T-helper 17 cell (primary cell): ENCODE results near the gene CRACR2B. TPM values are rescaled to one million over a fixed set of nuclear protein-coding genes. Genes with fewer than 3 reads are reported as not detected.
A peak's percentile ranks its signal among the peaks of the same experiment; 100 is the strongest.

Experiments
- ATAC-seq: fragments of 150-1000 bp; cut with Tn5 transposase; 2 replicates; pipeline ENCODE4 v1.10.0; 2021; ENCODE audit warnings: mild to moderate bottlenecking, moderate library complexity
- DNase-seq, 3 donors: peaks; one replicate each; pipeline versions ENCODE4 v3.0.0 to v3.0.0-alpha.2; 2020 to 2021
- H3K9me3 ChIP-seq: one replicate; pipeline ENCODE4 v1.7.0; 2013; ENCODE audit warnings: low read length, mild to moderate bottlenecking; ENCODE audit not compliant: control insufficient read depth, poor library complexity, severe bottlenecking
- H3K27ac Mint-ChIP-seq: one replicate; pipeline ENCODE4 v1.8.0; 2022; ENCODE audit warnings: mild to moderate bottlenecking, moderate library complexity, mixed read lengths
- H3K27me3 Mint-ChIP-seq: one replicate; pipeline ENCODE4 v1.8.0; 2022; ENCODE audit warnings: mixed read lengths
- H3K36me3 Mint-ChIP-seq: one replicate; pipeline ENCODE4 v1.8.0; 2022; ENCODE audit warnings: low read depth, mixed read lengths
- H3K4me1 Mint-ChIP-seq: one replicate; pipeline ENCODE4 v1.8.0; 2022; ENCODE audit warnings: mild to moderate bottlenecking, mixed read lengths
- H3K4me3 Mint-ChIP-seq: one replicate; pipeline ENCODE4 v1.8.0; 2022; ENCODE audit warnings: mild to moderate bottlenecking, moderate library complexity, mixed read lengths
- total RNA-seq, 4 donors: library from RNA in 2 of 4; stranded (reverse) in 2 of 4; gene quantifications; one replicate each; pipeline ENCODE4 v1.2.3 and lab custom pipeline; 2022 to 2026

CRACR2B gene
- total RNA-seq, 2 donors from 2014 or later, result 0.47 to 1.0 TPM

DNA sequence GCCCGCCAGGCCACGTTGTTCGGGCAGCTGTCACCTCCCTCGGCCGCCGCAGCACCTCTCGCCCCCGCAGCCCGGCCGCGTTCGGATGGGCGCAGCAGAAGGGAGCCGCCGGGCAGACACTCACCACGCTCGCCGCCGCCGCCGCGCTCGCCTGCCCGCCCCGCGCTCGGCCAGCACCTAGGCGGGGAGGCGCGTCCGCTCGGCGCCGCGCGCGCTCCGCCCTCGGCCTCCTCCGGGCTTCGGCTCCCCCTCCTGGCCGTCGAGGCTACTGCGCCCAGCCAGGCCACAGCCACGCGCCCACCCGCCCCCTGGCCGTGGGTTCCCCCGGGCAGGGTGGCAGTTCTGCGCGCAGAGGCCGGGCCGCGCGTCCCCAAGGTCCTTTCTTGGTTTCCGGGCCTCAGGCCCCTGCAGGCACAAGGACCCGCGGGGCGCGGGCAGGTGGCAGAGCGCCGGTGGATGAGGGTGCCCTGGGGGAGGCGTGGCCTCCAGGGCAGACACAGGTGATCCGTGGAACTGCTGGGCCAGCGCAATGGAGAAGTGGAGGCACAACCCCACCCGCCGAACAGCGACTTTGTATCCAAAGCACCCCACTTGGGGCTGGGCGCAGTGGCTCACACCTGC, 29.5 kb upstream of the CRACR2B start, which contains the start of gene SLC25A22:
Gene SLC25A22, minus strand, starts transcription at position 189 of the 621 bp plus-strand sequence. CDS start 3,275 bp downstream, outside the sequence.
- H3K4me3 Mint-ChIP-seq, result peak within 1 kb of the TSS; percentile 96

GRCh38 chr11:799641-800316, 27.9 kb upstream of the CRACR2B start:
- H3K4me1 Mint-ChIP-seq, result peaks cover 10% of the 10 kb centered on the region

More for the DNA sequence above, 29.5 kb upstream of the CRACR2B start, which contains the start of gene SLC25A22:
- Mint-ChIP-seq H3K27me3 (no peaks in the 10 kb centered on the region), H3K27ac (peak within 1 kb of the TSS; percentile 81), H3K4me1 (peaks cover 10% of the 10 kb centered on the region), H3K36me3 (no peaks in the 10 kb centered on the region)
- peak; percentile 73 for ATAC-seq
- no peaks in the 10 kb centered on the region for H3K9me3 ChIP-seq
- peak; percentile 76 to 84 (median 82) for DNase-seq

GRCh38 chr11:800473-800872, 27.2 kb upstream of the CRACR2B start:
- Mint-ChIP-seq H3K4me3 (no peak overlapping the region), H3K27me3 (no peaks in the 10 kb centered on the region), H3K36me3 (no peaks in the 10 kb centered on the region), H3K4me1 (peaks cover 11% of the 10 kb centered on the region), H3K27ac (no peak overlapping the region)
- DNase-seq (no peak), ATAC-seq (no peak)
- no peaks in the 10 kb centered on the region for H3K9me3 ChIP-seq

More at GRCh38 chr11:799641-800316, 27.9 kb upstream of the CRACR2B start:
- Mint-ChIP-seq H3K4me3 (no peak overlapping the region), H3K27me3 (no peaks in the 10 kb centered on the region), H3K36me3 (no peaks in the 10 kb centered on the region), H3K27ac (no peak overlapping the region)
- DNase-seq, result no peak
- no peaks in the 10 kb centered on the region for H3K9me3 ChIP-seq
- no peak for ATAC-seq

DNA sequence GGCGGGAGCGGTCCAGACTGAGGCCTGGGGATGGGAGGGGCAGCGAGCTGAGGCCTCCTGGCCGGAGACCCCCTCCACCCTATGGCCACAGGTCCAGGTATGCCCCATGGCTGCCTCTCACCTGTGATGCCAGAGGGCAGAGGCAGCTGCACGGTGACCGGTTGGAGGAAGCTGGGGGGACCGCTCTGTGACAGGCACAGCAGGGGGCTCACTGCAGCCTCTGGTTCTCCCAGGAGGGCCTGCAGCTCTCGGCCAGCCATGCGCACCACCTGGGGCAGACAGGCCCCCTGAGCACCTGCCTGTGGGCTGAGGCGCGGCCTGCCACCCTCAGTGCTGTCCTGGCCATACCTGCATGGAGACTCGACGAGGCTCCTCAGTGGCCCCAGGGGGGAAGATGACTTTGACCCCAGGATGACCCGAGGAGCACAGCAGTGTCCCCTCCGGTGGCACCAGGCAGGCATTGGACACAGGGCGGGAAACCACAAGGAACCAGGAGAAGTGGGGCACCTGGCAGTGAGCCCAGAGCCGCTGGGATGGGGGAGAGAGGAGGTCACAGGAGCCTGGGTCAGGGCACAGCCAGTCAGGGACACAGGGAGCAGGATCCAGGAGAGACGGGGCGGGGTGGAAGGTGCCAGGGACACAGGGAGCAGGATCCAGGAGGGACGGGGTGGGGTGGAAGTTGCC, 26.5 kb upstream of the CRACR2B start:
- H3K9me3 ChIP-seq, result no peaks in the 10 kb centered on the region
- no peak overlapping the region for H3K27ac Mint-ChIP-seq
- no peak for DNase-seq
- no peak for ATAC-seq
- H3K4me3 Mint-ChIP-seq, result no peak overlapping the region
- H3K27me3 Mint-ChIP-seq, result no peaks in the 10 kb centered on the region
- peaks cover 10% of the 10 kb centered on the region for H3K4me1 Mint-ChIP-seq
- no peaks in the 10 kb centered on the region for H3K36me3 Mint-ChIP-seq

DNA sequence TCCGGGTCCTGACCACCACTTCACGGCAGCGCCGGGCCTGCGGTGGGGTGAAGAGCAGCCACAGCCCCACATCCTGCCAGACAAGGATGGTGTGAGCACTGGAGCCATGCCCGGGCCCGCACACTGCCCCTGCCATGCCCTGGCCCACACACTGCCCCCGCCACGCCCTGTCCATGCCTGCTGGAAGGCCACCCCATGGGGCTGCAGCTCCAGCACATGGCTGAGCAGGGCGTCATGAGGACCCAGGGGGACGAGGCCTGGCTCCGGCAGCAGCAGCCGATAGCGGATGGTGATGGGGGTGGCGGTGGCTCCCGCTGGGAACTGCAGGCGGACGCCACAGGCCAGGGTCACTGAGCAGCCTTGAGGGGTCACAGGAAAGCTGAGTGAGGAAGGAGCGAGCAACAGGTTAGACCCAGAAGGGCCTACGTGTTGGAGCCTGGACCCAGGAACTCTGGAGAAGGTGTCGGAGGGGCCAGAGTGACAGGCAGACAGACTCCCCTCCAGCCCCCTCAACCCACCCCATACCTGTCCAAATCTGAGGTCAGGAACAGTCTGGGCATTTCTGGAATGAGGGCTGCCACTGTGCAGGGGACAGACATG, 25.6 kb upstream of the CRACR2B start:
- no peaks in the 10 kb centered on the region for H3K36me3 Mint-ChIP-seq
- no peak overlapping the region for H3K27ac Mint-ChIP-seq
- peaks cover 3% of the 10 kb centered on the region for H3K4me1 Mint-ChIP-seq
- no peaks in the 10 kb centered on the region for H3K27me3 Mint-ChIP-seq
- ATAC-seq (no peak), DNase-seq (no peak)
- H3K9me3 ChIP-seq, result no peaks in the 10 kb centered on the region
- H3K4me3 Mint-ChIP-seq, result no peak overlapping the region

DNA sequence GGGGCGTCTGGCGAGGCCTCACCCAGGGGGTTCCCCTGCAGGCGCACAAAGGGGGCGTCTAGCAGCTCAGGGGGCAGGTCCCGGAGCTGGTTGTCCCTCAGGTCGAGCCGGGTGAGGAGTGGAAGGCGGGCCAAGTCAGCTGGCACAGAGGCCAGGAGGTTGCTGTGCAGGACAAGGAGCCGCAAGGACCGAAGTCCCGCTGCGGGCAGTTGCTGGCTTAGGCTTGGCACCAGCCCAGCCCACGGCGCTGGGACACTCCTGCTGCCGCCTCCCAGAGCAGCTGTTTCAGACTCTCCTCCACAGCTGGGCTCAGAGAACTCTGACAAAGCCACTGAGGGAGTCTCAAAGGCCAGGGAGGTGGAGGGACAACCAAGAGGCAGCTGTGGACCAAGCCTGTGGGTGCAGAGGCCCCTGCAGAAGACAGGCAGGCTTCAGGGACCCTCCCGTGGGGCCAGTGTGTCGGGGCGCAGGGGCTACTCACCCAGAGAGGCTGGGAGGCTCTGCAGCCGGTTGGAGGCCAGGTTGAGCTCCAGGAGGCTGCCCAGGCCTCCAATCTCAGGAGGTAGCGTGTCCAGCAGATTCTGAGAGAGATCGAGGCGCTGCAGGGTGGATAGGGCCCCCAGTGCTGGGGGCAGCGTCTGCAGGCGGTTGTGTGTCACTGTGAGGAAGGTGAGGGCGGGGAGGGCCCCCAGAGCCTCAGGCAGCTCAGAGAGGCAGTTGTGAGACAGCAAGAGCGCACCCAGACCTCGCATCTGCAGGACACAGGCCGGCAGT, 24.8 kb upstream of the CRACR2B start:
- no peaks in the 10 kb centered on the region for H3K27me3 Mint-ChIP-seq
- peak overlapping the region; percentile 63 for H3K4me3 Mint-ChIP-seq

DNA sequence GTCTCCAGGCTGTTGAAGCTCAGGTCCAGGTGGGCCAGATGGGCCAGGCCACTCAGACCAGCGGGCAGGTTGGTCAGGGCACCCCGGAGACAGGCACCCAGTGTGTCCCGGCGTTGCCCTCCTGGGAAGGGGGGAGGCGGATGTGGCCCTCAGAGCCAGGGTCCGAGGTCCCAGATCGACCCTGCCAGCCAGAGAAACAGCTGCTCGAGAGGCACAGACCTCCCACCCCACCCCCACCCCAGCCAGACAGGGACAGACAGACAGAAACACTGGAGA, 24.3 kb upstream of the CRACR2B start:
- Mint-ChIP-seq H3K27me3 (no peaks in the 10 kb centered on the region), H3K4me1 (peaks cover 6% of the 10 kb centered on the region), H3K27ac (no peak overlapping the region), H3K36me3 (no peaks in the 10 kb centered on the region), H3K4me3 (peak overlapping the region; percentile 63)
- ATAC-seq (no peak), DNase-seq (no peak)
- H3K9me3 ChIP-seq, result no peaks in the 10 kb centered on the region

More for the DNA sequence above, 24.8 kb upstream of the CRACR2B start:
- H3K9me3 ChIP-seq, result no peaks in the 10 kb centered on the region
- ATAC-seq (no peak), DNase-seq (no peak)
- Mint-ChIP-seq H3K4me1 (peaks cover 5% of the 10 kb centered on the region), H3K36me3 (no peaks in the 10 kb centered on the region), H3K27ac (no peak overlapping the region)

- no peak for DNase-seq
- H3K27me3 Mint-ChIP-seq, result no peaks in the 10 kb centered on the region
- H3K4me1 Mint-ChIP-seq, result peaks cover 10% of the 10 kb centered on the region
- no peaks in the 10 kb centered on the region for H3K36me3 Mint-ChIP-seq
- H3K9me3 ChIP-seq, result no peaks in the 10 kb centered on the region
- peak overlapping the region; percentile 84 for H3K4me3 Mint-ChIP-seq
- no peak overlapping the region for H3K27ac Mint-ChIP-seq
- ATAC-seq, result no peak
Measured at GRCh38 chr11:803770-804598, 23.7 kb upstream of the CRACR2B start.

- Mint-ChIP-seq H3K4me1 (peaks cover 10% of the 10 kb centered on the region), H3K27me3 (no peaks in the 10 kb centered on the region)
Measured at GRCh38 chr11:804599-804964, 23.1 kb upstream of the CRACR2B start.

GRCh38 chr11:808427-809286, 19.1 kb upstream of the CRACR2B start:
- Mint-ChIP-seq H3K27ac (peak overlapping the region; percentile 97), H3K4me1 (peaks cover 21% of the 10 kb centered on the region), H3K36me3 (peaks cover under 1% of the 10 kb centered on the region), H3K4me3 (peak overlapping the region; percentile 90), H3K27me3 (no peaks in the 10 kb centered on the region)
- no peaks in the 10 kb centered on the region for H3K9me3 ChIP-seq
- peak; percentile 0 for ATAC-seq
- DNase-seq, result peak in 1 of 3 donors; percentile 34

More at GRCh38 chr11:804599-804964, 23.1 kb upstream of the CRACR2B start:
- peak overlapping the region; percentile 84 for H3K4me3 Mint-ChIP-seq
- no peak for ATAC-seq
- no peaks in the 10 kb centered on the region for H3K36me3 Mint-ChIP-seq
- H3K27ac Mint-ChIP-seq, result no peak overlapping the region
- no peak for DNase-seq
- H3K9me3 ChIP-seq, result no peaks in the 10 kb centered on the region

- peaks cover 3% of the 10 kb centered on the region for H3K36me3 Mint-ChIP-seq
- DNase-seq, result peak; percentile 94 to 96 (median 95)
- peak within 1 kb of the TSS; percentile 97 for H3K27ac Mint-ChIP-seq
- no peaks in the 10 kb centered on the region for H3K9me3 ChIP-seq
- H3K4me1 Mint-ChIP-seq, result peaks cover 21% of the 10 kb centered on the region
- H3K4me3 Mint-ChIP-seq, result peak within 1 kb of the TSS; percentile 90
- ATAC-seq, result peak; percentile 87
- H3K27me3 Mint-ChIP-seq, result no peaks in the 10 kb centered on the region
Measured at GRCh38 chr11:809287-810039, 18.3 kb upstream of the CRACR2B start, which contains the start of gene RPLP2. RPLP2 (plus strand) TSS chr11:809967; CDS start chr11:810235, 268 bp downstream.
